HG03159 (cell line): Measurements from ENCODE around the gene NAGLU.

ENCODE experiments used
- ATAC-seq: cut with Tn5 transposase; IDR thresholded peaks from one replicate; pipeline ENCODE4 v1.9.1; 2021; ENCODE audit warnings: mild to moderate bottlenecking, moderate library complexity; ENCODE audit not compliant: unreplicated experiment

NAGLU gene

DNA sequence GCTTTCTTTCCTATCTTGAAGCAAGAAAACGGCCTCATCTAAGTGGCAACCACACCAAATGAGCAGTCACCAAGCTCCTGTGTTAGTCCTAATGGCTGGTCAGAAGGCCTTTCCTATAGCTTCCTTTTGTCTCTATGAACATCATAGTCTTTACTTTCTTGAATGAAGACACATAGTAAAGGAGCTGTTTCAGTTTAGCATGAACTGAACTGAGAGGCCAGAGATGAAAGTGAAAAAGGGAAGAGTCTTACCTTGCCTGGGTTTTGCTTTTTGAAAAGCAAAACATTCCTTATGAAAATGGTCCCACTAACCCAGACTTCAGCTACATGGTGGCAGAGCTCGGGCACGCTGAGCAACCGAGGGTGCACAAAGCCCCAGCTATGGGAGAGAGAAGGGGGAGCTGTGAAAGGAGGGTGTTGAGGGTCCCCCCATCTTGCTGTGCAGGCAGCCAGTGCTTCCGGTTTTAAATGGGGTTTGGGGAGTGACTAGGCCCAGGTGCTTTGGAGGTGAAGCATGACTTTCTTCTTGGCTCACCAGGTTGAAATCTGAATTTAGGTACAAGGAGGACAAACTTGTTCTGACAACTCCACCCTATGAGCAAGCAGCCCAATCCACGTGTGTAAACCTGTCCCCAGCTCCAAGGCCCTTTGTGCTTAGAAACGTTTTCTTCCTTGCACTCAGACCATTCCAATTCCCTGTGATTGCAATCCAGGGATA is 50.6 kb downstream of the NAGLU start:
- ATAC-seq = no peak

DNA sequence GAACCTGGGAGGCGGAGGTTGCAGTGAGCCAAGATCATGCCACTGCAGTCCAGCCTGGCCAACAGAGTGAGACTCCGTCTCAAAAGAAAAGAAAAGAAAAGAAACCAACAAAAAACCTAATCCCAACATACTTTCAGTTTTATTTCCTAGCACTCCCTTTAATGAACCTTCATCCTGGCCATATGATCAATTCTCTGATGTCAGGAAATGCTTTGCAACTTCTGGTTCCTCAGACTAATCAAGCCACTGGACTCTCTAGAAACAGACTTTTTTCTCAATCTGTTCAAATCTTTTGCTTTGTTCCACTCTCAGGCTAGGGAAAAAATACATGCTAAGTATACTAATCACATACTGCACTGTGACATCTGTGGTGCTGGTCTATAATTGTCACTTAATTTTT is 54.8 kb downstream of the NAGLU start:
- no peak for ATAC-seq

DNA sequence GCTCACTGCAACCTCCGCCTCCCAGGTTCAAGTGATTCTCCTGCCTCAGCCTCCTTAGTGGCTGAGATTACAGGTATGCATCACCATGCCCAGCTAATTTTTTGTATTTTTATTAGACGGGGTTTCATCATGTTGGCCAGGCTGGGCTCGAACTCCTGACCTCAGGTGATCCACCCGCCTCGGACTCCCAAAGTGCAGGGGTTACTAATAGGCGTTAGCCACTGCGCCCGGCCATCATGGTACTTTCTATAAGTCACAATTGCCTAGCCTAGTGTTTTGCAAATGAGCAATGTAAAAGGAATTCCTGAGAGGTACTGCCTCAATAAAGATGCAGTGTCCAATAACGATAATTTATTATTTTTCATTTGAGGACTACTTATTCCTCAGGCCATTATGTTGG is 55.4 kb downstream of the NAGLU start:
- ATAC-seq = no peak
